DOHH2 (cell line): ENCODE measurements around the gene MDH1.
A peak's percentile ranks its signal among the peaks of the same experiment; 100 is the strongest.

Experiments used
- H3F3A ChIP-seq: fragments of 200-600 bp; sonication (generic), shearing (Covaris generic); 2 replicates; pipeline ENCODE4 v1.6.0; 2016; ENCODE audit warnings: antibody characterized with exemption, mild to moderate bottlenecking; ENCODE audit not compliant: control insufficient read depth, insufficient read depth
- H3K27ac ChIP-seq: fragments of 200-600 bp; sonication (generic); 2 replicates; pipeline ENCODE4 v1.5.1; 2014; ENCODE audit warnings: low read depth, mild to moderate bottlenecking, low read length, moderate library complexity
- H3K27me3 ChIP-seq: fragments of 200-600 bp; sonication (generic); 2 replicates; pipeline ENCODE4 v1.6.1; 2014; ENCODE audit warnings: mild to moderate bottlenecking, low read length, mixed read lengths; ENCODE audit not compliant: control insufficient read depth
- H3K36me3 ChIP-seq: fragments of 200-600 bp; sonication (generic); 2 replicates; pipeline ENCODE4 v1.6.1; 2014; ENCODE audit warnings: mild to moderate bottlenecking, low read length, moderate library complexity, mixed read lengths; ENCODE audit not compliant: control insufficient read depth
- H3K4me1 ChIP-seq: fragments of 200-600 bp; sonication (generic); 2 replicates; pipeline ENCODE4 v1.6.1; 2014; ENCODE audit warnings: mild to moderate bottlenecking, low read length, mixed read lengths; ENCODE audit not compliant: control insufficient read depth
- H3K4me2 ChIP-seq: fragments of 200-600 bp; sonication (generic); 2 replicates; pipeline ENCODE4 v1.6.0; 2014; ENCODE audit warnings: mild to moderate bottlenecking, low read length, moderate library complexity
- H3K4me3 ChIP-seq: fragments of 200-600 bp; sonication (generic); 2 replicates; pipeline ENCODE4 v1.5.1; 2014; ENCODE audit warnings: mild to moderate bottlenecking, low read length, mixed read lengths
- H3K79me2 ChIP-seq: fragments of 200-600 bp; sonication (generic); 2 replicates; pipeline ENCODE4 v1.6.1; 2014; ENCODE audit warnings: mild to moderate bottlenecking, low read length, mixed read lengths; ENCODE audit not compliant: control insufficient read depth
- H3K9me2 ChIP-seq: fragments of 200-600 bp; sonication (generic); replicated peaks from 2 replicates; pipeline ENCODE4 v1.6.1; 2014; ENCODE audit warnings: mild to moderate bottlenecking, low read length, mixed read lengths; ENCODE audit not compliant: control insufficient read depth
- H3K9me3 ChIP-seq: fragments of 200-600 bp; sonication (generic); 2 replicates; pipeline ENCODE4 v1.6.1; 2014; ENCODE audit warnings: antibody characterized with exemption, low read length, mixed read lengths; ENCODE audit not compliant: control insufficient read depth, insufficient read depth
- H4K20me1 ChIP-seq: fragments of 200-600 bp; sonication (generic); 2 replicates; pipeline ENCODE4 v1.6.0; 2014; ENCODE audit warnings: low read depth, mild to moderate bottlenecking, antibody characterized with exemption, low read length, moderate library complexity; ENCODE audit not compliant: control insufficient read depth, insufficient read depth
- CTCF ChIP-seq: fragments of 200-600 bp; sonication (generic); IDR thresholded peaks from one replicate; pipeline ENCODE4 v1.5.1; 2014; ENCODE audit warnings: antibody characterized with exemption, mild to moderate bottlenecking, low read depth, low read length; ENCODE audit not compliant: poor library complexity, severe bottlenecking
- EZH2phosphoT487 ChIP-seq: fragments of 200-600 bp; sonication (generic); IDR thresholded peaks from 2 replicates; pipeline ENCODE4 v1.6.1; 2017; ENCODE audit warnings: borderline replicate concordance, mild to moderate bottlenecking, antibody characterized with exemption, low read length, moderate library complexity, mixed read lengths

The MDH1 gene

DNA sequence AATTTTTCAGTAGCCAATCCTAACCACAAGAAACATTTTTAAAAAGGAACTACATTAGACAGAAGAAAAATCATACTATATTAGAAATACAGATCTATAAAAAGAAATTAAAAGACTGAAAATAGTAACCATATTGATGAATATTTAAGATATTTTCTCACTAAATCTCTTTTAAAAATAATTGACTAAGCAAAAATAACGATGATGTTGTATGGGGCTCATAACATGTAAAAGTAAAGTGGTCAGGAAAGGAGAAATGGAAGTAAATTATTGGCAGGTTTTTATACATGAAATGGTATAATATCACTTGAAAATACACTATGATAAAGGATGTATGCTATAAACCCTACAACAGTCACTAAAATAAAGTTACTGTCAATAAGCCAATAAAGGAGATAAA, 5.9 kb upstream of the MDH1 start:
- Histone ChIP-seq H3K4me2 (peak overlapping the region; percentile 4; the same call in 1 of the 2 replicates), H3K36me3 (peaks cover 1% of the 10 kb centered on the region; the same call in 1 of the 2 replicates), H3K9me3 (no peaks in the 10 kb centered on the region), H3K4me3 (no peak overlapping the region), H3F3A (no peaks in the 10 kb centered on the region), H3K79me2 (peaks cover 79% of the 10 kb centered on the region), H3K9me2 (no peaks in the 10 kb centered on the region), H4K20me1 (no peaks in the 10 kb centered on the region), H3K4me1 (peaks cover 28% of the 10 kb centered on the region), H3K27ac (no peak overlapping the region), H3K27me3 (no peaks in the 10 kb centered on the region)
- TF ChIP-seq EZH2phosphoT487 (no peak), CTCF (no peak)

GRCh38 chr2:63587814-63588384, 864 bp upstream of the MDH1 start:
- H3K4me3 ChIP-seq, result peak overlapping the region; percentile 90
- peak overlapping the region; percentile 94 for H3K27ac ChIP-seq
- H3K4me1 ChIP-seq, result peaks cover 51% of the 10 kb centered on the region
- H3K9me2 ChIP-seq, result no peaks in the 10 kb centered on the region
- H4K20me1 ChIP-seq, result 0 out of 2 replicates have a peak, but pooled peaks cover 10% of the 10 kb centered on the region
- H3K27me3 ChIP-seq, result no peaks in the 10 kb centered on the region
- TF ChIP-seq EZH2phosphoT487 (no peak), CTCF (no peak)
- H3K9me3 ChIP-seq, result no peaks in the 10 kb centered on the region
- H3K36me3 ChIP-seq, result peaks cover 21% of the 10 kb centered on the region
- peaks cover 23% of the 10 kb centered on the region for H3F3A ChIP-seq
- peak overlapping the region; percentile 76 for H3K4me2 ChIP-seq
- H3K79me2 ChIP-seq, result peaks cover 82% of the 10 kb centered on the region

GRCh38 chr2:63589148-63589958, 590 bp downstream of the MDH1 start:
- peak overlapping the region; percentile 94 for H3K4me2 ChIP-seq
- peak overlapping the region; percentile 94 for H3K27ac ChIP-seq
- peak overlapping the region; percentile 90 for H3K4me3 ChIP-seq
- peaks cover 12% of the 10 kb centered on the region; the same call in 1 of the 2 replicates for H4K20me1 ChIP-seq
- H3K4me1 ChIP-seq, result peaks cover 47% of the 10 kb centered on the region
- H3F3A ChIP-seq, result peaks cover 23% of the 10 kb centered on the region
- no peaks in the 10 kb centered on the region for H3K27me3 ChIP-seq
- no peaks in the 10 kb centered on the region for H3K9me2 ChIP-seq
- peaks cover 87% of the 10 kb centered on the region for H3K79me2 ChIP-seq
- H3K9me3 ChIP-seq, result no peaks in the 10 kb centered on the region
- peaks cover 35% of the 10 kb centered on the region for H3K36me3 ChIP-seq
- TF ChIP-seq EZH2phosphoT487 (no peak), CTCF (no peak)
